ENCODE measurements around the gene OR6K2.

DNA sequence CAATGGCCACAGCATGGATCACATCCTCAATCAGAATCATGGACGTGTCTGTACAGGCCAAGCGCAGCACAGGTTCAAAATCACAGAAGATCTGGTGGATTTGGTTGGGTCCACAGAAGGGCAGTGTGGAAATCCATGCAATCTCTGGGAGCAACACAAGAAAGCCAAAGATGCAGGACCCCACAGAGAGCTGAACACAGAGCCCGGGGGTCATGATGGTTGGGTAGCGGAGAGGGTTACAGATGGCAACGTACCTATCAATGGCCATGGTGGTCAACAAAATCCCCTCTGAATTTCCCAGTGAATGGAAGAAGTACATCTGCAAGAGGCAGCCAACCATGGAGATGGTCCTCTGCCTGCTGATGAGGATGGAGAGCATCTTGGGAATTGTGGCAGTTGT lies 24.0 kb upstream of the OR6K2 start:
- TF ChIP-seq, protein P1, sequence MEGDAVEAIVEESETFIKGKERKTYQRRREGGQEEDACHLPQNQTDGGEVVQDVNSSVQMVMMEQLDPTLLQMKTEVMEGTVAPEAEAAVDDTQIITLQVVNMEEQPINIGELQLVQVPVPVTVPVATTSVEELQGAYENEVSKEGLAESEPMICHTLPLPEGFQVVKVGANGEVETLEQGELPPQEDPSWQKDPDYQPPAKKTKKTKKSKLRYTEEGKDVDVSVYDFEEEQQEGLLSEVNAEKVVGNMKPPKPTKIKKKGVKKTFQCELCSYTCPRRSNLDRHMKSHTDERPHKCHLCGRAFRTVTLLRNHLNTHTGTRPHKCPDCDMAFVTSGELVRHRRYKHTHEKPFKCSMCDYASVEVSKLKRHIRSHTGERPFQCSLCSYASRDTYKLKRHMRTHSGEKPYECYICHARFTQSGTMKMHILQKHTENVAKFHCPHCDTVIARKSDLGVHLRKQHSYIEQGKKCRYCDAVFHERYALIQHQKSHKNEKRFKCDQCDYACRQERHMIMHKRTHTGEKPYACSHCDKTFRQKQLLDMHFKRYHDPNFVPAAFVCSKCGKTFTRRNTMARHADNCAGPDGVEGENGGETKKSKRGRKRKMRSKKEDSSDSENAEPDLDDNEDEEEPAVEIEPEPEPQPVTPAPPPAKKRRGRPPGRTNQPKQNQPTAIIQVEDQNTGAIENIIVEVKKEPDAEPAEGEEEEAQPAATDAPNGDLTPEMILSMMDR (IDR thresholded peaks at IDR 0.05): no peak
- no peak for TF ChIP-seq POLR2A (IDR thresholded peaks at IDR 0.05)

Measured in prostate gland (tissue), 2 donors.